ENCODE measurements around the gene DIS3.
"Not testable (repeated sequence)": the region's sequence is repeated elsewhere in the genome, so short reads cannot be mapped to it uniquely, and the experiment has no call there.

Gene DIS3

GRCh38 chr13:72737033-72737432, 44.7 kb downstream of the DIS3 start:
- DNase-seq, result no peak

GRCh38 chr13:72728290-72728605, 53.5 kb downstream of the DIS3 start:
- no peak for DNase-seq

- DNase-seq, result peak; percentile 98
These were observed 54.0 kb downstream of the DIS3 start, which contains the start of the genes BORA and MZT1 for GRCh38 chr13:72727417-72728289. Gene BORA (plus strand): TSS chr13:72727923. CDS start chr13:72728941, 1,018 bp downstream. Gene MZT1 (minus strand): TSS chr13:72727629. CDS start chr13:72727602, 27 bp downstream.

- peak; percentile 48 for DNase-seq
These were observed 54.8 kb downstream of the DIS3 start for GRCh38 chr13:72726726-72727416.

GRCh38 chr13:72726185-72726584, 55.5 kb downstream of the DIS3 start:
- DNase-seq, result not testable (repeated sequence)

- DNase-seq, result no peak
These were observed 64.9 kb downstream of the DIS3 start for GRCh38 chr13:72716776-72717175.

Measured in suppressor macrophage treated with lipopolysaccharide for 4 hours (primary cell).